Amniotic epithelial cell (primary cell): Measurements from ENCODE around the gene ZNF628.

Experiments used
- DNase-seq: peaks from one replicate; pipeline ENCODE4 v3.0.0-alpha.2; 2010; ENCODE audit warnings: low read depth

ZNF628 gene

DNA sequence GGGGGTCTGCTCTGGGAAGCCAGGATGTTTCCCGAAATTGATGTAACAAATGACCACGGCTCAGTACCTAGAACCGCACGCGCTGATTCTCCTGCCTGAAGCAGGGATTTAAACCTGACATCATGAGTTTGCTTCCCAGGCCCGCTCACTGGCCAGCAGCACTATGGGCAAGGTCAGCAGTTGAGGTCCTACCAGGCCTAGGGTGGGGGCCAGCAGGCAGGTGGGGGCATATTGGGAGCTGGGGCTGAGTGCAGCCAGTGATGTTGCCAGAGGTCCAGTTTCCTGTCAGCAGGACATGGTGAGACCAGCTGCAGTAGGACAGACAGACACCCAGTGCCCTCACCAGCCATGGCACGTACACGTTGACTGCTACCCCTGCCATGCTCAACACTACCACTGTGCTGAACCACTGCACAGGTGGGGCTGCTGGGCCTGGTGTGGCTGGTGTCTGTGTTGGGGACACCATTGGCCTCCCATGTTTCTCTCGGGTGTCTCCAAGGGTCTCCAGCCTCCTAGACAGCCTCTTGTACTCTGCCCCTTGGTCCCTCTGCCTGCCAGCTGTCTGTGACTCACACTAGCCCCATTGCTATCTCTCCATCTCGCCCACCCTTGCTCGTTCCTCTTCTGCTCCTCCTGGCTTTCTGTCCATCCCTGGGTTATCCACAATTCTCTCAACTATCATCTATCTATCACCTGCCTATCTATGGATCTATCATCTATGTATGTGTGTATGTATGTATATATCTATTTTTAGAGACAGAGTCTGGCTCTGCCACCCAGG lies 10.8 kb upstream of the ZNF628 start:
- no peak for DNase-seq

DNA sequence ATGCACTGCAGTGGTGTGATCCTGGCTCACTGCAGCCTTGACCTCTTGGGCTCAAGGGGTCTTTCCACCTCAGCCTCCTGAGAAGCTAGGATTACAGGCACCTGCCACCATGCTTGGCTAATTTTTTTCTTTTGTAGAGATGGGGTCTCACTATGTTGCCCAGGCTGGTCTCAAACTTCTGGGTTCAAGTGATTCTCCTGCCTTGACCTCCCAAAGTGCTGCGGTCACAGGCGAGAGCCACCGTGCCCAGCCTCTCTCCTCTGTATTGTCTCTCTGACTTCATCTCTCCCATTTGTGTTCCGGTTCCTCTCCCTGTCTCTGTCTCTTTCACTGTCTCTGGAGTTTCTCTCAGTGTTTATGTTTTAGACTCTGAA lies 10.2 kb upstream of the ZNF628 start:
- DNase-seq = no peak

DNA sequence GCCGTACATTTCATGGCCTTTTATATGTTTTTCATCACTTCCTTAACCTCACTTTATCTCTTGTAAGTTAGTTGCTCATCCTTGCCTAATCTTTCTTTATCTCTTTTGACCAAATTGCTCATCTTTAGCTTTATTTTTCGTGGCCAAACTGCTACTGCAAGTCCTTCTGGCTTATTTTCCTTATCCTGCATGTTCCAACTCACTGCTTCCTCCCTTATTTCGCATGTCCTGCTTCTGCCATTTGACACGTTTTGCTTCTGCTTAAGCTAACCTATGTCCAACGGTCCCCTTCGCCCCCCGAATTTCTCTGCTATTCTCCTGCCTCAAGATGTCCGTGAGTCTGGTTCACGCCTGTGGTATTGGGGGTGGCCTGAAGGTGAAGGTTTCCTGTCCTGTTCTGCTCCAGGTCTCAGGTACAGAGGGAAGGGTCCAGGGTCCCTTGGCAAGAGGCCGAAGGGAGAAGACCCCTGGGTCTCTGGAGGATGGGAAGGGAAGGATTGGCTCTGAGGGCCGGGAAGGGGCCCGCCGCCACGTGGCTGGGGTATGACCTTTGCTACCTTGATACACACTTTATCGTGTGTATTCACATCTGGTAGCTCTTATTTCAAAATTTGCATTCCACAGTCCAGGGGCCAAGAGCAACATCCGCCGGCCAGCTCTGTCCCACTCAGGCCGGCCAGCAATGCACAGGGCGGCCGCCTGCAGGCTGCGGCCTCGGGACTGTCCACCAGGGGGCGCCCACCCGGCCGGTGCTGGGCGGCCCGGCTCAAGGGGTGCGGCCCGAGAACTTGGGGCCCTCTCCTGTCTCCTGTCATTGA lies 9.0 kb upstream of the ZNF628 start:
- peak; percentile 93 for DNase-seq

DNA sequence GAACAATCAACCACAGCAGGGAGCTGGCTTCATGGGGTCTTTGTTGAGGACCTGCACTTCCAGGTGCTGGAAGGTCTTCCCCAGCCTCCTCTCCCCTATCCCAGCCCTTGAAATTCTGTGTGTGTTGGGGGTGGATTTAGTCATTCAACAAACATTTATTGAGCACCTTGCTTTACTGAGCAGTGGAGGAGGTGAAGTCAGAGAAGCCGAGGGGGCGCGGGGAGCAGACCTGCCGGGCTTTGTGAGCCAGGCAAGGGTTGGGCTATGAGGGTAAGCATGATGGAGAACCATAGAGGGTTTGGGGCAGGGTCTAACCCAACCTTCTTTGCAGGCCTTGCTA lies 8.4 kb upstream of the ZNF628 start:
- no peak for DNase-seq

DNA sequence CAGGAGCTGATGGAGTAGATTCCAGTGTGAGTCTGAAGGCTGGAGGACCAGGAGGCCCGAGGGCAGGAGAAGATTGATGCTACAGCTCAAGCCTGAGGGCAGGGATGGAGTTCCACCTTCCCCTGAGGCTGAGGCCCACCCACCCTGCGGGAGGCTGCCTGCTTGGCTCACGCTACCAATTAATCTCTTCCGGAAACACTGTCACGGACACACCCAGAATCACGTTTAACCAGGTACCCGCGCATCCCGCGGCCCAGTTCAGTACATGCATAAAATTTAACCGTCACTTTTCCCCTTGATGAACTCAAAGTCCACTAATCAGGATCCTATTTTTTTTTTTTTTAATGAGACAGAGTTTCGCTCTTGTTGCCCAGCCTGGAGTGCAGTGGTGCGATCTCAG lies 5.2 kb upstream of the ZNF628 start:
- DNase-seq = no peak

DNA sequence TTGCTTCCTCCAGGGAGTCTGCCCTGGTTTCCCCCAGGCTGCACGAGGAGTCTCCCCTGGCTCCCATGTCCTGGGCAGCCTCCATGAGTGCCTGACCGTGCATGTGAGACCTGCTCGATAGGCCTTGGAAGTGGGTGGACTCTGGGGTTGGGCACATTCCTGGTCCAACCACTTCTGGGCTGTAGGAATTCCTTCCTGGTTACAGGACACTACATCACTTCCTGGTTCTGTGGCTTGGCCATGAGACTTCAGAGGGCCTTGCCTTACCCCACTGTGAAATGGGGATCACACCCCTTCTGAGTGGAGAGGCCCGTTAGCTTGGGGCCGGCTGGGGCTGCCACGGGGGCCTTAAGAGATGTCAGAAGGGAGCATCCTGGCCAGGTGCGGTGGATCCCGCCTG lies 4.0 kb upstream of the ZNF628 start:
- DNase-seq = peak; percentile 79

DNA sequence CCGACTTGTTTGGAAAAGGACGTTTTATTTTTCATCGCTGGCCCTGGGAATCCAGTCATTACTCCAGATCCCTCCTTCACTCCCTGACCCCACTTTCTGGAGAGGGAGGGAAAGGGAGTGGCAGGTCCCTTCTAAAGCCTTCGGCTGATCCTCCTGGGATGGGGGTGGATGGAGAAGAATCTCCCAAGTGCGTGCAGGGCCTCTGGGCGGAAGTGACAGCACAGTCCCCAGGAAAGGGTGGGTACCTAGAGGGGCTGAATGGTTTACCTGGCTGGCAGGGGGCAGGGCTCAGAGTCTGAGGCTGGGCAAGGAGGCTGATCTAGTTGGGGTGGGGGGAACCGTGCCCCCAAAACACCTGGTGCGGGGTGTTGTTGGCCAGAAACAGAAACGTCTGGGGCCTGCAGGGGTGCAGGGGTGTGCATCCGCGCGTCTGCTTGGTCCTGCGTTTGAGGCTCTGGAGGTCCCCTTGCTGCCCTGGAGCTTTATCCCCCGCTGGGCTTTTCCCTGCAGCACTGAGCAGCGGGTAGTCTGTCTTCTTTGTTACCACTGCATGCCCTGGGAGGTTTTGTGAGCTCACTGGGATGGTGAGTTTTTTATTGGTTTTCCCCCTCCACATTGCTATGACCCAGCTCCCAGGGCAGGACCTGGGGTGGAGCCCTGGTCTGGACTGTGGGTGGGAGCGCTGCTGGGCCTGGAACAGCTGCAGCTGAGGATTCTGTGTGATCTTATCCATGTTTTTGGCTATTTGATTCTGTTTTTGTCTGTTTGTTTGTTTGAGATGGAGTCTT lies 3.0 kb upstream of the ZNF628 start:
- DNase-seq = peak; percentile 59

DNA sequence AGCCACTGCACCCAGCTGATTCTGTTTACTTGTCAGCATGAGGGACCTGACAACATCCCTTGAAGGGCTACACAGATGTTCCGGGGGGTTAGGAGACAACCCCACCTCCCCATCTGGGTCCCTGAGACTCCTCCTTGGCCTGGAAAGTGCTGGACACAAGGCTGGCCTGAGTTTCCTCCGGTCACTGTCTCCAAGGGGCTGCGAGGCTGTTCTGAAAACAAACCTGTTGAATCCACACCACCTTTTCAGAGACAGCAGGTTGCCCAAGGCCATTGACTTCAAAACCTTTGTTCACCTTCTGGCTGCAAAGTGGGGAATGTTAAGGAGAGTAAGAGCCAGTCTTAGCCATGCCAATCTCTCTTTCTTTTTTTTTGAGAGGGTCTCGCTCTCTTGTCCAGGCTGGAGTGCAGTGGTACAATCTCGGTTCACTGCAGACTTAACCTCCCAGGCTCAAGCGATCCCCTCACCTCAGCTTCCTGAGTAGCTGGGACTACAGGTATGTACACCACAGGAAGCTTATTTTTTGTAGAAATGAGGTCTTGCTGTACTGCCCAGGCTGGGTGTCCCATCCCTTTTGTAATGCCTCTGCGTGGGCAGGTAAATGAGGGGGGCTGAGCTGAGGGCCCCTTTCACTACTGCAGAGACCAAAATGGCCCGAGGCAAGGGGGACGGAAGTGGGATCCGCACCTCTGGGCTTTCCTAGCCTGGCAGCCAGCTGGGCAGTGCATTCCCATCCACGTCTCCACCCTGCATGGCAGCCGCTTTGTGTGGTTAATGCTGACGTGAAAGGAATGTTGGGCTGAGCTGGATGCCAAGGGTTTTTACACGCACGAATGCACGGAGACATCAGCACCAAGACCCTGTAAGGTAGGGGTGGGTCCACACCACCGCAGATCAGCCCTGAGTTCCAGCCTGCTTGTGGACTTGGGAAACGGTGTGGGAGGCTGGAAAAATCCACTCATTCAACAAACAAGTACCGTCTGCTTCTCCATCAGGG lies 1.9 kb upstream of the ZNF628 start:
- DNase-seq = peak; percentile 91

DNA sequence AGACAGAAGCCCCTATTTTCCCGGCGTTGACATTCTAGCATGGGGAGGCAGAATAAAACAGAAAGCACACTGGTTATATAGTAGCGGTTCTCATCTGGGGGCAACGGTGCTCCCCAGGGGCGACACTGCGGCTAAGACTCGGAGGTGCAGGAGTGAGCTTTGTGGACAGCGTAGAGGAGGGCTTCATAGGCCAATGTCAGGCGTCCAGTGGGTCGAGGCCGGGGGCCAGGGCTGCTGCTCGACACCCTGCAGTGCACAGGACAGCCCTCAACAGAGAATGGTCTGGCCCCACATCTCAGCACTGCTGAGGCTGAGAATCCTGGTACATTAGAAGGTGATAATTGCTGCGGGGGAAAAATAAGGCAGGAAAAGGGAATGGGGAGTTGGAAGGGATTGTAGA lies 1.5 kb downstream of the ZNF628 start:
- no peak for DNase-seq

DNA sequence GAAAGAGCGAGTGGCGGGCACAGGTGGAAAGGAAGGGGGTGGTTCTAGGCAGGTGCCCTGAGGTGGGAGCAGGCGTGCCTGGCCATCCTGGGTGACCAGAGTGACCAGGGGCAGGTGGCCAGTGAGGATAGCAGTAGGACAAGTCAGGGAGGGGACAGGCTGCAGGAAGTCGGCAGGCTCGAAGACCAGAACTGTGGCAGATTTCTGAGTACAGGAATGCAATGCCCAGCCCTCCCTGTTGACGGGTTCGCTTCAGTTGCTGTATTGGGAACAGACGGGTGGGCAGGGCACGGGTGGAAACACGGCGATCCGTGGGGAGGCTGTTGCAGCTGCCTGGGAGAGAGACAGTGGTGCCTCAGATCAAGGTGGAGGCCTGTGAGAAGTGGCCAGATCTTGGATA lies 1.9 kb downstream of the ZNF628 start:
- DNase-seq = no peak

DNA sequence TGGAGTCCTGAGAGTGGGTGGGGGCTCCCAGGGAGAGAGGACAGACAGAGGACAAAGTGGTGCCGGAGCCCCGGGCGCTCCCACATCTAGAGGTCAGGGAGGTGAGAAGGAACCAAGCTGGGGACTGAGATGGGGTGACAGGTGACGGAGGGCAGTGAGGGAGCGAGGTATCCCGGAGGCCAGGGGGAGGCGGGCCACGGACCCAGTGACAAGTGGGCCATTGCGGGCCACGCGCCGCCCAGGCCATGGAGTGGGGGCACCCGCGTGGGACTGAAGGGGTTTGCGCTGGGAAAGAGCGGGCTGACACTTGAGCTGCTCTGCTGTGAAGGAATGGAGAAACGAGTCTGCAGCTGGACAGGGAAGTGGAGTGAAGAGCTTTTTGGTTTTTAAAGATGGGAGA lies 2.6 kb downstream of the ZNF628 start:
- DNase-seq = no peak

DNA sequence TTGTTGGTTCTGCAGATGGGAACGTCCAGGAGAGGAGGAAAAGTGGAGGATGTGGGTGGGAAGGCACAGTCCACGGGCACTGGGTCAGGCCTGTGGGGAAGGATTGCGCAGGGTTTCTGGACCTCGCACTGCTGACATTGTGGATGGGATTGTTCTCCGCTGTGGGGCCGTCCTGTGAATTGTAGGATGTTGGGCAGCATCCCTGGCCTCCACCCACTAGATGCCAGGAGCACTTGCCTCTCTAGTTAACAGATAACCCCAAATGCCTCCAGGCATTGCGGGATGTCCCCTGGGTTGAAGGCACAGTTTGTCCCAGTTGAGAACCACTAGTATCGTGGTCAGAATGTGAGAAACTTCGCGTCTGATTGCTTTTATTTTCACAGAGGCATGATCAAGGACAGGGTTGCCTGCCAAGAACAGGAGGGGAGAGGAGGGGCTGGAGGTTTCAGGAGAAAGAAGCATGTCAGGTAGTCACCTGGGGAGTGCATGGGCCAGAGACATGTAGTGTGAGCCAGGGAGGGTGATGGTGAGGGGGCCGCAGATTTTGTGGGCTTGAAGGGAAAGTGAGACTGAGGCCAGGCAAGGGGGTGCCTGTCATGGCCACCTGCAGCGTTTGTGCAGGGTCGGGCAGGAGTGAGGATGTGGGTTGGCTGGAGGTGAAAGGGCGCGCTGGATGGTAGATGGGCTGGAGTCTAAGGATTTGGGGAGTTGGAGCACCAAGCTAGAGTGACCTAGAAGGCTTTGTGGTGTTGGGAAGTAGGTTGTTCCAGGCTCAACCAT lies 3.2 kb downstream of the ZNF628 start:
- DNase-seq = no peak

DNA sequence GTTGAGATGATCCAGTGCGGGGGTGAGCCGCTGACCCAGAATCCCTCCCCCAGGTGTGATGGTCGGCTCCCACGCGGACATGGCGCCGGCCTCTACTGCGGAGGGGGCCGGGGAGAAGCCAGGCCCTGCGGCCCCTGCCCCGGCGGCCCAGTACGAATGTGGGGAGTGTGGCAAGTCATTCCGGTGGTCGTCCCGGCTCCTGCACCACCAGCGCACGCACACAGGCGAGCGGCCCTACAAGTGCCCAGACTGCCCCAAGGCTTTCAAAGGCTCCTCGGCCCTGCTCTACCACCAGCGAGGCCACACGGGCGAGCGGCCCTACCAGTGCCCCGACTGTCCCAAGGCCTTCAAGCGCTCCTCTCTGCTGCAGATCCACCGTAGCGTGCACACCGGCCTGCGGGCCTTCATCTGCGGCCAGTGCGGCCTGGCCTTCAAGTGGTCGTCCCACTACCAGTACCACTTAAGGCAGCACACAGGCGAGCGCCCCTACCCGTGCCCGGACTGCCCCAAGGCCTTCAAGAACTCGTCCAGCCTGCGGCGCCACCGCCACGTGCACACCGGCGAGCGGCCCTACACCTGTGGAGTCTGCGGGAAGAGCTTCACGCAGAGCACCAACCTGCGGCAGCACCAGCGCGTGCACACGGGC lies 4.9 kb downstream of the ZNF628 start:
- DNase-seq = no peak

DNA sequence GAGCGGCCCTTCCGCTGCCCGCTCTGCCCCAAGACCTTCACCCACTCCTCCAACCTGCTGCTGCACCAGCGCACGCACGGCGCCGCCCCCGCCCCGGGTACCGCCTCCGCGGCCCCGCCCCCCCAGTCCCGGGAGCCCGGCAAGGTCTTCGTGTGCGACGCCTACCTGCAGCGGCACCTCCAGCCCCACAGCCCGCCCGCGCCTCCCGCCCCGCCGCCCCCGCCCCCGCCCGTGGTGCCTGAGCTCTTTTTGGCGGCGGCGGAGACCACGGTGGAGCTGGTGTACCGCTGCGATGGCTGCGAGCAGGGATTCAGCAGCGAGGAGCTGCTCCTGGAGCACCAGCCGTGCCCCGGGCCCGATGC lies 5.4 kb downstream of the ZNF628 start:
- DNase-seq = no peak

DNA sequence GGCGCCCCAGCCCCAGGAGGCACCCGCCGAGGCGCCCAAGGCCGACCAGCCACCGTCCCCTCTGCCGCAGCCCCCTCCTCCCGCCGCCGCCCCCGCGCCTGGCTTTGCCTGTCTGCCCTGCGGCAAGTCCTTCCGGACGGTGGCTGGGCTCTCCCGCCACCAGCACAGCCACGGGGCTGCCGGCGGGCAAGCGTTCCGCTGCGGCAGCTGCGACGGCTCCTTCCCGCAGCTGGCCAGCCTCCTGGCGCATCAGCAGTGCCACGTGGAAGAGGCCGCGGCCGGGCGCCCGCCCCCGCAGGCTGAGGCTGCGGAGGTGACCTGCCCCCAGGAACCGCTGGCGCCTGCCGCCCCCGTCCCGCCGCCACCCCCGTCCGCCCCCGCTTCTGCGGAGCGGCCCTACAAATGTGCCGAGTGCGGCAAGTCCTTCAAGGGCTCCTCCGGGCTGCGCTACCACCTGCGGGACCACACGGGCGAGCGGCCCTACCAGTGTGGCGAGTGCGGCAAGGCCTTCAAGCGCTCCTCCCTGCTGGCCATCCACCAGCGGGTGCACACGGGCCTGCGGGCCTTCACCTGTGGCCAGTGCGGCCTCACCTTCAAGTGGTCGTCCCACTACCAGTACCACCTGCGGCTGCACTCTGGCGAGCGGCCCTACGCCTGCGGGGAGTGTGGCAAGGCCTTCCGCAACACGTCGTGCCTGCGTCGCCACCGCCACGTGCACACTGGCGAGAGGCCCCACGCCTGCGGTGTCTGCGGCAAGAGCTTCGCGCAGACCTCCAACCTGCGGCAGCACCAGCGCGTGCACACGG lies 5.9 kb downstream of the ZNF628 start:
- DNase-seq = no peak

DNA sequence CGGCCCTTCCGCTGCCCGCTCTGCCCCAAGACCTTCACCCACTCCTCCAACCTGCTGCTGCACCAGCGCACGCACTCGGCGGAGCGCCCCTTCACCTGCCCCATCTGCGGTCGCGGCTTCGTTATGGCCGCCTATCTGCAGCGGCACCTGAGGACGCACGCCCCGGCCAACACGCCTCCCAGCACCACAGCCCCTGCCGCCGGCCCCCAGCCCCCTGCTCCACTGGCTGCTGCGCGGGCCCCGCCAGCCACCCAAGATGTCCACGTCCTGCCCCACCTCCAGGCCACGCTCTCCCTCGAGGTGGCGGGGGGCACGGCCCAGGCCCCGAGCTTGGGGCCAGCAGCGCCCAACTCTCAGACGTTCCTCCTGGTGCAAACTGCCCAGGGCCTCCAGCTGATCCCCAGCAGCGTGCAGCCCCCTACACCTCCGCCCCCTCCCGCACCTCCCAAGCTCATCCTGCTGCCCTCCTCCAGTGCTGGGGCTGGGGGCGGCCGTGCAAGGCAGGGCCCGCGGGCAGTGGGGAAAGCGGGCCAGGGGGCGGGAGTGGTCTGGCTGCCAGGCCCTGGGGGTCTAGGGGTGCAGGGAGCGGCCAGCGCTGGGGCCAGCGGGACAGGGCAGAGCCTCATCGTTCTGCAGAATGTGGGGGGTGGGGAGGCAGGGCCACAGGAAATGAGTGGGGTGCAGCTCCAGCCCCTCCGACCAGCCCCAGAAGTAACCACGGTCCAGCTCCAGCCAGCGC lies 6.7 kb downstream of the ZNF628 start:
- no peak for DNase-seq

DNA sequence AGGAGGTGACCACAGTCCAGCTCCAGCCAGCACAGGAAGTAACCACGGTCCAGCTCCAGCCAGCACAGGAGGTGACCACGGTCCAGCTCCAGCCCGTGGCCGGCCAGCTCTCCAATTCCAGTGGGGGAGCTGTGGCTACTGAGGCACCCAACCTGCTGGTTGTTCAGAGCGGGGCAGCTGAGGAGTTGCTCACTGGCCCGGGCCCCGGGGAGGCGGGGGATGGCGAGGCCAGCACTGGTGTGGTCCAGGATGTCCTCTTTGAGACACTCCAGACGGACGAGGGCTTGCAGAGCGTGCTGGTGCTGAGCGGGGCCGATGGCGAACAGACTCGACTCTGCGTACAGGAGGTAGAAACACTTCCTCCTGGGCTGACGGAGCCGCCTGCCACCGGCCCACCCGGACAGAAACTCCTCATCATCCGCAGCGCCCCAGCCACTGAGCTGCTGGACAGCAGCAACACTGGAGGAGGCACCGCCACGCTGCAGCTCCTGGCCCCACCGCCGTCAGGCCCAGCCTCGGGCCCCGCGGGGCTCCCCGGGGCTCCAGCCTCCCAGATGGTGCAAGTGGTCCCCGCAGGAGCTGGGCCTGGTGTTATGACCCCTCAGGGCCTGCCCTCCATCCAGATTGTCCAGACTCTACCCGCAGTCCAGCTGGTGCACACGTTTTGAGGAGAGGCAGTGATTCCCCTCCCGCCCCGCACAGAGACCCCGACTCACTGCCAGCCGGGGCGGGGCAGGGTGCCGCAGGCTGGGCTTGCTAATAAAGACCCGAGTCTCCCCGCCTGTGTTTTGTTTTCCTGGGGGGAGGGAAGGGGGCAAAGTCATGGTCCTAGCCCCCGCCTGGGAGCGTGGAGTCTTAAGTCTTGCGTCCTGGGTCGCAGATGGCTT lies 7.5 kb downstream of the ZNF628 start:
- no peak for DNase-seq
